Spleen (tissue), 7 donors: ENCODE data around the gene VWF.
"Not testable (repeated sequence)": the region's sequence is repeated elsewhere in the genome, so short reads cannot be mapped to it uniquely, and the experiment has no call there.

Experiments used
- CTCF ChIP-seq, 11 experiments: fragments of 200-600 bp in 7 of 11; fragments of 450-650 bp in 4 of 11; sonication (generic) in 4 of 11; IDR thresholded peaks in 8 of 11; conservative IDR thresholded peaks in 3 of 11; 1 replicate in 7 of 11; 2 replicates in 4 of 11; pipeline versions ENCODE4 v1.4.0 to v1.8.0; 2016 to 2021; ENCODE audit warnings: antibody characterized with exemption in 11 of 11, inconsistent platforms in 4 of 11, mild to moderate bottlenecking in 1 of 11
- POLR2A ChIP-seq, 3 donors: fragments of 450-650 bp; IDR thresholded peaks; one replicate each; pipeline ENCODE4 v1.5.1; 2017; ENCODE audit warnings: antibody characterized with exemption in 3 of 3, mild to moderate bottlenecking in 1 of 3
- POLR2AphosphoS5 ChIP-seq, 3 donors: sonication (generic); formaldehyde crosslinking; IDR thresholded peaks; one replicate each; pipeline ENCODE4 v1.5.1; 2017; ENCODE audit warnings: antibody characterized with exemption in 3 of 3
- donor health status: DM: no; HTN: no; CAD: no; lungs with moderate emphysema.
- donor health status: DM: no; HTN: no; CAD: no.
- donor health status: DM: no; HTN: no; CAD: no.

- TF ChIP-seq CTCF (IDR thresholded peaks at IDR 0.05 in 8 of 11, conservative IDR thresholded peaks at IDR 0.05 in 3 of 11); POLR2AphosphoS5 (IDR thresholded peaks at IDR 0.05); POLR2A (IDR thresholded peaks at IDR 0.05): not testable (repeated sequence)
Measured at GRCh38 chr12:6019256-6019655, 105.2 kb downstream of the VWF start.
